Prostate gland (tissue), 2 donors: ENCODE results near the gene RAP1GAP. TPM values are rescaled to one million over a fixed set of nuclear protein-coding genes. Genes with fewer than 3 reads are reported as not detected.

ENCODE experiments used
- DNase-seq: peaks from one replicate; pipeline ENCODE4 v3.0.0-alpha.2; 2019; ENCODE audit warnings: low spot score
- H3K27ac ChIP-seq, 2 donors: fragments of 200-600 bp; sonication (generic); 2 replicates each; pipeline ENCODE4 v1.5.1; 2017 to 2019
- H3K27me3 ChIP-seq: fragments of 200-600 bp; sonication (generic); replicated peaks from 2 replicates; pipeline ENCODE4 v1.5.1; 2019; ENCODE audit not compliant: insufficient read depth
- H3K36me3 ChIP-seq, 2 donors: fragments of 200-600 bp; sonication (generic); 1 replicate in 1 of 2; 2 replicates in 1 of 2; pipeline versions ENCODE4 v1.5.1 to v1.8.1; 2017 to 2019
- H3K4me1 ChIP-seq: fragments of 200-600 bp; sonication (generic); replicated peaks from 2 replicates; pipeline ENCODE4 v1.5.1; 2019
- H3K4me3 ChIP-seq, 2 donors: fragments of 200-600 bp; sonication (generic); 2 replicates each; pipeline ENCODE4 v1.5.1; 2017 to 2019
- H3K9me3 ChIP-seq: fragments of 200-600 bp; sonication (generic); 2 replicates; pipeline ENCODE4 v1.5.1; 2017
- POLR2A ChIP-seq: fragments of 450-650 bp; IDR thresholded peaks from one replicate; pipeline ENCODE4 v1.6.1; 2016; ENCODE audit warnings: antibody characterized with exemption, mild to moderate bottlenecking
- POLR2AphosphoS5 ChIP-seq: sonication (generic); formaldehyde crosslinking; IDR thresholded peaks from one replicate; pipeline ENCODE4 v1.6.1; 2017; ENCODE audit warnings: antibody characterized with exemption
- WGBS: methylation state at CpG from one replicate; pipeline ENCODE4 v1.1.5; 2018; 5-methylcytosine and 5-hydroxymethylcytosine counted together
- intact Hi-C: fragments of 100-400 bp; cut with DNase I; formaldehyde crosslinking; loops from one replicate; pipeline ENCODE4 v1.14.2; 2022
- total RNA-seq, 2 donors: library from RNA; depleted of rRNA; stranded (reverse); fragments of >200 nt; gene quantifications; one replicate each; pipeline ENCODE4 v1.1.0, GENCODE V29; 2016
- TF ChIP-seq, protein P1 (sequence below), 4 experiments: fragments of 200-600 bp in 2 of 4; fragments of 450-650 bp in 2 of 4; sonication (generic) in 2 of 4; IDR thresholded peaks; 1 replicate in 3 of 4; 2 replicates in 1 of 4; pipeline ENCODE4 v1.5.1; 2016 to 2019; ENCODE audit warnings: antibody characterized with exemption in 4 of 4, mild to moderate bottlenecking in 2 of 4, moderate library complexity in 2 of 4

The RAP1GAP gene
- total RNA-seq, 2 donors from 2014 or later = 22.9 to 36.1 TPM

DNA sequence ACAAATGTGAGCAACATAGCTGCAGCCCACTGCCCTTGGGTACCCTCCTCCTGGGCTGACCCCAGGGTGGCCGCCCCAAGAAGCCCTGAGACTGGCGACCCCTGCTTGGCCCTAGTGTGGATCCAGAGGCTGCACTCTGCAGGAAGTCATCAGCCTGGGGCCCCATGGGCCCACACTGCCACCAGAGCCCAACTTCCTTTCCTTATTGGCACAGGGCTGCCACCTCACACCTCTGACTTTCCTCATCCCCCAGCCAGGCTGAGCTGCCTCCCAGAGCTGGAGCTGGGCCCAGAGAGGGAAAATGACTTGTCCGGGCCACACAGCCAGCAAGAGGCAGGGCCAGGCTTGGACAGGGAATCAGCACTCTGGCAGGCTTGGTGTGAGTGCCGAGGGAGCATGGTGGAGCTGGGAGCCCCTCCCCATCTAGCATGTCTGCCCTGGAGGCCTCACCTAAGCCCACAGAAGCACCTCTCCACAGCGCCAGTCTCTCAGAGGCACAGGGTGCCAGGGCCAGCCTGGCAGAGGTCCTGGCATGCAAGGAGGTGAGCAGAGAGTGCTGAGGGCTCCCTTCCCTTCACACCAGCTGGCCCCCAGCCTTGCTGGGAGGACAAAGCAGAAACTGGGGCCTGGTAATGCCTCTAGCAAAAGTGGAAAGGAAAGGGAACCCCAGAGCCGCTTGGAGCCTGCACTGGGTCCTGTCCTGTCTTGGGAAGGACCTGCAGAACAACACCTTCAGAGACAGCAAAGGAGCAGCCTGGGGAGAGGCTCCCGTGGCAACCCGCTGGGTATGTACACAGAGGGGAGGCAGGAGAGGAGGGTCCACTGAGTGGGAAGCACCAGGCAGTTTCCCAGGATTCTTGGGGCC lies 3.2 kb downstream of the RAP1GAP start:
- intact Hi-C loops = loop anchor here (10.0 kb wide), 1 partner anchor 431 kb away; no protein-coding TSS in a partner anchor
- no peaks in the 10 kb centered on the region for H3K4me1 ChIP-seq
- DNase-seq = no peak
- H3K36me3 ChIP-seq = no peaks in the 10 kb centered on the region
- no peaks in the 10 kb centered on the region for H3K9me3 ChIP-seq
- 59% methylated on average over 8 of the region's 8 CpGs for WGBS
- no peaks in the 10 kb centered on the region for H3K27me3 ChIP-seq
- H3K27ac ChIP-seq = no peak overlapping the region
- no peak overlapping the region for H3K4me3 ChIP-seq
- TF ChIP-seq, protein P1, sequence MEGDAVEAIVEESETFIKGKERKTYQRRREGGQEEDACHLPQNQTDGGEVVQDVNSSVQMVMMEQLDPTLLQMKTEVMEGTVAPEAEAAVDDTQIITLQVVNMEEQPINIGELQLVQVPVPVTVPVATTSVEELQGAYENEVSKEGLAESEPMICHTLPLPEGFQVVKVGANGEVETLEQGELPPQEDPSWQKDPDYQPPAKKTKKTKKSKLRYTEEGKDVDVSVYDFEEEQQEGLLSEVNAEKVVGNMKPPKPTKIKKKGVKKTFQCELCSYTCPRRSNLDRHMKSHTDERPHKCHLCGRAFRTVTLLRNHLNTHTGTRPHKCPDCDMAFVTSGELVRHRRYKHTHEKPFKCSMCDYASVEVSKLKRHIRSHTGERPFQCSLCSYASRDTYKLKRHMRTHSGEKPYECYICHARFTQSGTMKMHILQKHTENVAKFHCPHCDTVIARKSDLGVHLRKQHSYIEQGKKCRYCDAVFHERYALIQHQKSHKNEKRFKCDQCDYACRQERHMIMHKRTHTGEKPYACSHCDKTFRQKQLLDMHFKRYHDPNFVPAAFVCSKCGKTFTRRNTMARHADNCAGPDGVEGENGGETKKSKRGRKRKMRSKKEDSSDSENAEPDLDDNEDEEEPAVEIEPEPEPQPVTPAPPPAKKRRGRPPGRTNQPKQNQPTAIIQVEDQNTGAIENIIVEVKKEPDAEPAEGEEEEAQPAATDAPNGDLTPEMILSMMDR (IDR thresholded peaks at IDR 0.05) = no peak
- TF ChIP-seq POLR2AphosphoS5 (no peak), POLR2A (no peak)

DNA sequence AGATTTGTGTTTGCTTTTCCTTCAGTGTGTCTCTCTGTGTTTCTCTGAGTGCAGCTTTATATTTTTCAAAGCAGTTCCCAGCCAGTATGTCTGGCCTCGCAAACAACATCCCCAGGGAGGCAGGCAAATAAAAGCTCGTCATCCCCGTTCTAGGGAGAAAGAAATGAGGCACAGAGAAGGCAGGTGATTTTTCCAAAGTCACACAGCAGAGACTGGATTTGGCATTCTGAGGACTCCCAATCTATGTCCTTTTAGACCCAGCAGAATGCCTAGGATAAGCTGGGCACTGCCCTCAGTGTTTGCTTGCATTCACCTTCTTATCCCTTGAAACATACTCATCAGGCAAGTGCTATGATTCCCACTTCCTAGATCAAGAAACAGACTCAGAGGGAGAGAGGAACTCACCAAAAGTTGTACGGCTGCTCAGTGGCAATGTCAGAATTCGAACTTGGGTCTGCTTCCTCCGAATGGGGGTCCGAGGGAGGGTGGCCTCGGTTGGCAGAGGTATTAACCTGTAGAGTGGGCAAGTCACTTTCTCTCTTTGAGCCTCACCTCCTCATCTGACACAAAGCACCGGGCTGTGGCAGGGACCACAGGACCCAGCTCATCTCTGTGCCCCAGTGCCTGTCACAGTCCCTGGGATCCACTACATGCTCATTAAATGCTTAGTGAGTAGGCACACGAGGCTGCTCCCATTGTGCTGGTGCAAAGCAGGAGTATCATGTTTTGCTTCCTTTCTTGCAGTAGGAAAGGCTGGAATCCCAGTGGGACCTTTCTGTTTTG lies 4.2 kb downstream of the RAP1GAP start:
- Histone ChIP-seq H3K4me1 (no peaks in the 10 kb centered on the region), H3K27ac (no peak overlapping the region), H3K9me3 (no peaks in the 10 kb centered on the region), H3K36me3 (no peaks in the 10 kb centered on the region), H3K4me3 (no peak overlapping the region), H3K27me3 (no peaks in the 10 kb centered on the region)
- intact Hi-C loops = loop anchor here (10.0 kb wide), 1 partner anchor 430 kb away; no protein-coding TSS in a partner anchor
- TF ChIP-seq POLR2AphosphoS5 = no peak
- TF ChIP-seq, protein P1 (IDR thresholded peaks at IDR 0.05) = no peak
- TF ChIP-seq POLR2A = no peak
- DNase-seq = no peak
- 74% methylated on average over 10 of the region's 10 CpGs for WGBS

DNA sequence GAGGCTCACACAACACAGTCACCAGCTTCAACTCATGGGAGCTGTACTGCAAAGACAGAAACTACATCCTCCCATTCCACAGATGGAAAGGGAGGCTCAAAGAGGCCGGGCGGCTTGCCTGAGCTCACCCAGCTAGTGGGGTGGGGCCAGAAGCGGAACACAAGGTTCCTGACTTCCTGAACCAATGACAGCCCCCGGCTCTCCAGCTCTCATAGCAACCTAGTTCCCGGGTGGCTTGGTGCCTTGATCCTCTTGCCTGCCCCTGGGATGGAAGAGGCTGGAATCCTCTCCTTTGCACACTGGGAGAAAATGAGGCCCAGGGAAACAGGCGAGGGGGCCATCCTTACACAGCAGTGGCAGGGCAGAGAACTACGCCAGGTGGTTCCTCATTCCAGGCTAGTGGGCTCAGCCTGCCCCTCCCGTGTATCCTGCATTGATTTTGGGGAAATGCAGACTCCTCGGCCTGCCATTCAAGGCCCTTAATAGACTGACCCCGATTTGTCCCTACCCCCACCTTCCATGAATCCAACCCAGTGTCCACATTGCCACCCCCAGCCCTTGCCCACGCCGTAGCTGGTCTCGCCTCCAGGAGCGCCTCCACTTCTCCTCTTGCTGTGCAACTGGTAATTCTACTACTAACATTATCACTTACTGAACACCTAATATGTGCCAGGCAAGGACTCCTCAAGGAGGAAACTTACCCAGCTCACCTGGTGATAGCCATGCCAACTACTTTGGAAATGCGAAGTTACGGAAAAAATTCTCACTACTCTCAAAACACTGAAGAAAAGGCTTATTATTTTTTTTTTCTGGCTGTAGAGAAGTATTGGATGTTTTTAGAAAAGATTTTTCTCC lies 5.0 kb downstream of the RAP1GAP start:
- no peak for DNase-seq
- intact Hi-C loops = loop anchor here (10.0 kb wide), 1 partner anchor 429 kb away; no protein-coding TSS in a partner anchor
- Histone ChIP-seq H3K27me3 (no peaks in the 10 kb centered on the region), H3K9me3 (no peaks in the 10 kb centered on the region), H3K27ac (no peak overlapping the region), H3K4me1 (no peaks in the 10 kb centered on the region), H3K36me3 (no peaks in the 10 kb centered on the region), H3K4me3 (no peak overlapping the region)
- no peak for TF ChIP-seq POLR2A
- no peak for TF ChIP-seq POLR2AphosphoS5
- TF ChIP-seq, protein P1 (IDR thresholded peaks at IDR 0.05) = no peak
- 83% methylated on average over 16 of the region's 16 CpGs for WGBS

DNA sequence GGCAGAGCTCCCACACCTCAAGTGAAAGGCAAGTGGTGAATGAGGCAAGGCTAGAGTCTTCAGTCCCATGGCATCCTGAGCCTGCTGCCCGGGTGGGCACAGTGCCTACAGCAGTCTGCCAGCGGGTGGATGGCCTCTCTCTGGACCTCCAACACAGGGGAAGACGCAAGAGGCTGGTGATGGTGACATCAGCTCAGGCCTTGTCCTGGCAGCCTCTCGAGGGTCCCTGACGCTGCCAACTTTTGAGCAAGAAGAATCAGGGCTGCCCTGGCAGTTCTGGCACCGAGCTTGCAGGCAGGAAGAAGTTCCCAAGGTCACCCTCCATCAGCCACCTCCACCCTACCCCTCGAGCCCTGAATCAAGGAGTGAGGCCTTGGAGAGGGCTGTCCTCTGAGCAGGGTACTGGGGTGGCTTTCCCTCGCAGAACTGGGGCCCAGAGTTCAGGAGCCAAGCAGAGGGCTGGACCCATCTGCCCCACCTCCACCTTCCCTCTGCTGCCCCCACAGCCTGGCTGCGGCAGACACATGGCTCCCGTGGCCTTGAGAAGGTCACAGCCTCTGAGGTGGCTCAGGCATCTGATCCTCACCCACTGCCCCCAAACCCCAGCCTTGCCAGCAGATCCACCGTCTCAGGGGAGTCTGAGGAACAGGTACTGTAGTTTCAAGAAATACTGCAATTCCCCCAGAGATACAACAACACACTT lies 5.8 kb downstream of the RAP1GAP start:
- H3K9me3 ChIP-seq = no peaks in the 10 kb centered on the region
- intact Hi-C loops = loop anchor here (10.0 kb wide), 1 partner anchor 429 kb away; no protein-coding TSS in a partner anchor
- no peak for DNase-seq
- TF ChIP-seq POLR2A (no peak), POLR2AphosphoS5 (no peak)
- TF ChIP-seq, protein P1 (IDR thresholded peaks at IDR 0.05) = no peak
- WGBS = 67% methylated on average over 10 of the region's 11 CpGs
- H3K4me1 ChIP-seq = no peaks in the 10 kb centered on the region
- no peak overlapping the region for H3K27ac ChIP-seq
- no peaks in the 10 kb centered on the region for H3K36me3 ChIP-seq
- H3K4me3 ChIP-seq = no peak overlapping the region
- no peaks in the 10 kb centered on the region for H3K27me3 ChIP-seq
